K562 (cell line): ENCODE data around the gene TTC33. TPM values are rescaled to one million over a fixed set of nuclear protein-coding genes. Genes with fewer than 3 reads are reported as not detected.

Source experiments
- ATAC-seq: fragments of 200-7000 bp; cut with Tn5 transposase; 3 replicates; pipeline ENCODE4 v1.9.1; 2020; ENCODE audit warnings: moderate library complexity
- BruUV-seq: library from RNA; stranded (reverse); fragments of 400-500 nt; replicated peaks from 2 replicates; lab custom pipeline; 2021; lab: Mats Ljungman, UMichigan
- CTCF ChIA-PET: fragments of 300-600 bp; formaldehyde crosslinking; extraction: SDS; loops from one replicate; lab custom pipeline; 2021; ENCODE audit warnings: low intra/inter-chr PET ratio; lab: Yijun Ruan, JAX
- POLR2A ChIA-PET: fragments of 300-600, 350-650 bp; sonication (Branson Sonifier 250); formaldehyde crosslinking; extraction: SDS; loops from one replicate; lab custom pipeline; 2021; ENCODE audit warnings: antibody characterized with exemption, inconsistent platforms; lab: Yijun Ruan, JAX
- DNase-seq, 4 experiments: peaks; one replicate each; pipeline versions ENCODE4 v3.0.0 to v3.0.0-alpha.2; 2011 to 2018; ENCODE audit warnings: low spot score in 3 of 4, mixed read lengths in 3 of 4; ENCODE audit errors: extremely low read depth in 1 of 4
- FAIRE-seq: peaks from 2 replicates; lab custom pipeline; 2011; peaks lifted over from hg19 to GRCh38; lab: Jason Lieb, UNC
- H2AFZ ChIP-seq: 2 replicates; pipeline ENCODE4 v1.6.0; 2011; ENCODE audit warnings: low read depth, low read length, control low read depth, inconsistent platforms
- H3K27ac ChIP-seq: fragments of 200-600 bp; 3 replicates; pipeline ENCODE4 v1.8.0; 2011; ENCODE audit warnings: low read depth, mild to moderate bottlenecking, control low read depth, inconsistent platforms, low read length, moderate library complexity, mixed read lengths; ENCODE audit errors: extremely low read depth
- H3K27me3 ChIP-seq, 2 experiments: fragments of 300-600 bp in 1 of 2; 2 replicates in 1 of 2; 3 replicates in 1 of 2; pipeline versions ENCODE4 v1.6.0 to v1.8.0; 2011; ENCODE audit warnings: inconsistent platforms in 2 of 2, low read length in 2 of 2, mild to moderate bottlenecking in 1 of 2, mixed read lengths in 1 of 2, moderate library complexity in 1 of 2; ENCODE audit not compliant: control insufficient read depth in 2 of 2, insufficient read depth in 2 of 2
- H3K36me3 ChIP-seq: fragments of 300-600 bp; 3 replicates; pipeline ENCODE4 v1.8.0; 2011; ENCODE audit warnings: mild to moderate bottlenecking, low read length, inconsistent platforms; ENCODE audit not compliant: control insufficient read depth, insufficient read depth
- H3K4me1 ChIP-seq, 2 experiments: fragments of 200-600 bp in 1 of 2; replicated peaks in 1 of 2; 2 replicates in 1 of 2; 3 replicates in 1 of 2; pipeline versions ENCODE4 v1.5.1 to v1.8.0; 2011; ENCODE audit warnings: inconsistent platforms in 2 of 2, low read length in 2 of 2, mild to moderate bottlenecking in 1 of 2, mixed read lengths in 1 of 2, moderate library complexity in 1 of 2; ENCODE audit not compliant: control insufficient read depth in 2 of 2, insufficient read depth in 2 of 2
- H3K4me2 ChIP-seq: 2 replicates; pipeline ENCODE4 v1.6.1; 2011; ENCODE audit warnings: low read length, control low read depth, inconsistent platforms, mixed read lengths; ENCODE audit not compliant: insufficient read depth
- H3K4me3 ChIP-seq: fragments of 200-600 bp; sonication (generic), shearing (Covaris generic); 2 replicates; pipeline ENCODE4 v1.5.1; 2016; ENCODE audit warnings: control low read depth, inconsistent platforms
- H3K79me2 ChIP-seq: fragments of 200-600 bp; 3 replicates; pipeline ENCODE4 v1.8.0; 2011; ENCODE audit warnings: low read length, inconsistent platforms; ENCODE audit not compliant: control insufficient read depth, insufficient read depth
- H3K9ac ChIP-seq, 2 experiments: 2 replicates each; pipeline versions ENCODE4 v1.6.0 to v1.6.1; 2011; ENCODE audit warnings: low read depth in 2 of 2, low read length in 2 of 2, control low read depth in 1 of 2, inconsistent platforms in 1 of 2, mild to moderate bottlenecking in 1 of 2, mixed read lengths in 1 of 2; ENCODE audit not compliant: insufficient read depth in 1 of 2
- H3K9me1 ChIP-seq: one replicate; pipeline ENCODE4 v1.6.0; 2011; ENCODE audit warnings: inconsistent platforms, mild to moderate bottlenecking, low read length, moderate library complexity; ENCODE audit not compliant: control insufficient read depth, insufficient read depth
- H3K9me3 ChIP-seq: replicated peaks from 2 replicates; pipeline ENCODE4 v1.5.1; 2011; ENCODE audit warnings: low read depth, low read length, inconsistent platforms; ENCODE audit not compliant: control insufficient read depth, insufficient read depth
- H4K20me1 ChIP-seq: replicated peaks from 2 replicates; pipeline ENCODE4 v1.6.1; 2011; ENCODE audit warnings: low read length, inconsistent platforms, mixed read lengths; ENCODE audit not compliant: control insufficient read depth, insufficient read depth
- FOXK2 ChIP-seq, 2 experiments: fragments of 450-650 bp; IDR thresholded peaks in 1 of 2; conservative IDR thresholded peaks in 1 of 2; 2 replicates each; pipeline ENCODE4 v1.6.1; 2016; ENCODE audit warnings: low read depth in 2 of 2, mild to moderate bottlenecking in 1 of 2
- GATAD2A ChIP-seq: fragments of 450-650 bp; IDR thresholded peaks from 2 replicates; pipeline ENCODE4 v1.6.1; 2017
- MCM2 ChIP-seq: fragments of 450-650 bp; IDR thresholded peaks from 2 replicates; pipeline ENCODE4 v1.6.1; 2017; ENCODE audit warnings: low read depth, mild to moderate bottlenecking
- MED1 ChIP-seq: sonication (generic); formaldehyde crosslinking; IDR thresholded peaks from 2 replicates; pipeline ENCODE4 v1.8.1; 2023; ENCODE audit warnings: missing genetic modification reagents, borderline replicate concordance
- NFE2L1 ChIP-seq: fragments of 450-650 bp; IDR thresholded peaks from 2 replicates; pipeline ENCODE4 v1.6.1; 2016; ENCODE audit warnings: missing genetic modification characterization, low read depth, mild to moderate bottlenecking, missing compliant biosample characterization, moderate library complexity, borderline replicate concordance
- NR3C1 ChIP-seq: sonication (generic); formaldehyde crosslinking; IDR thresholded peaks from 2 replicates; pipeline ENCODE4 v1.8.1; 2022; ENCODE audit warnings: missing genetic modification reagents
- POU5F1 ChIP-seq: fragments of 150-350 bp; IDR thresholded peaks from 2 replicates; pipeline ENCODE4 v1.6.1; 2014; ENCODE audit warnings: borderline replicate concordance, low read length, low read depth, mild to moderate bottlenecking; ENCODE audit not compliant: partially characterized antibody
- RBM15 ChIP-seq: fragments of 200-400 bp; formaldehyde crosslinking; IDR thresholded peaks from 2 replicates; pipeline ENCODE4 v1.6.1; 2018; ENCODE audit warnings: mild to moderate bottlenecking, low read length, moderate library complexity; ENCODE audit not compliant: insufficient read depth
- RBM22 ChIP-seq: fragments of 200-400 bp; formaldehyde crosslinking; IDR thresholded peaks from 2 replicates; pipeline ENCODE4 v1.6.1; 2018; ENCODE audit warnings: low read length, low read depth; ENCODE audit not compliant: poor library complexity, severe bottlenecking
- SAFB2 ChIP-seq: fragments of 200-400 bp; formaldehyde crosslinking; IDR thresholded peaks from 2 replicates; pipeline ENCODE4 v1.6.1; 2018; ENCODE audit warnings: borderline replicate concordance, low read length, low read depth, moderate library complexity; ENCODE audit not compliant: severe bottlenecking
- SETDB1 ChIP-seq: IDR thresholded peaks from one replicate; pipeline ENCODE4 v1.6.1; 2012; ENCODE audit warnings: low read length, control low read depth, inconsistent platforms
- SIRT6 ChIP-seq: IDR thresholded peaks from one replicate; pipeline ENCODE4 v1.6.1; 2012; ENCODE audit warnings: low read depth, mild to moderate bottlenecking, control low read depth, inconsistent platforms, low read length, moderate library complexity
- XRCC5 ChIP-seq: fragments of 200-400 bp; formaldehyde crosslinking; IDR thresholded peaks from 2 replicates; pipeline ENCODE4 v1.6.1; 2017; ENCODE audit warnings: low read depth, mild to moderate bottlenecking, low read length
- ZBED1 ChIP-seq: IDR thresholded peaks from 2 replicates; pipeline ENCODE4 v1.6.1; 2014
- ZBTB1 ChIP-seq: sonication (generic); formaldehyde crosslinking; IDR thresholded peaks from 2 replicates; pipeline ENCODE4 v1.8.1; 2023; ENCODE audit warnings: missing genetic modification reagents, low read depth, mild to moderate bottlenecking, borderline replicate concordance
- ZBTB7A ChIP-seq: IDR thresholded peaks from 2 replicates; pipeline ENCODE4 v1.6.1; 2011; ENCODE audit warnings: low read depth, mild to moderate bottlenecking, low read length, moderate library complexity, borderline replicate concordance; ENCODE audit not compliant: control insufficient read depth
- ZNF175 ChIP-seq: fragments of 200-800 bp; sonication (Bioruptor generic); IDR thresholded peaks from 2 replicates; pipeline ENCODE4 v1.6.1; 2016; ENCODE audit warnings: low read depth, mild to moderate bottlenecking, missing genetic modification characterization, missing compliant biosample characterization
- ZNF586 ChIP-seq: fragments of 450-650 bp; formaldehyde crosslinking; conservative IDR thresholded peaks from 2 replicates; pipeline ENCODE4 v1.4.0; 2020; ENCODE audit warnings: mild to moderate bottlenecking, moderate library complexity
- WGBS: fragments of 100-300 bp; shearing (Covaris generic); methylation state at CpG from one replicate; pipeline ENCODE4 v1.1.6; 2016; ENCODE audit warnings: low coverage, mixed read lengths; ENCODE audit not compliant: insufficient coverage; ENCODE audit errors: missing lambda C conversion rate; 5-methylcytosine and 5-hydroxymethylcytosine counted together
- in situ Hi-C: fragments of 300-500 bp; cut with MboI; formaldehyde crosslinking; loops from 4 replicates; pipeline ENCODE4 v1.15.0; 2018; ENCODE audit warnings: inconsistent platforms, mixed read lengths
- intact Hi-C: fragments of 100-400 bp; cut with micrococcal nuclease; formaldehyde crosslinking; loops from 2 replicates; pipeline ENCODE4 v1.14.2; 2022
- polyA plus RNA-seq, 8 experiments: library from polyadenylated mRNA; depleted of rRNA in 4 of 8; stranded (reverse) in 5 of 8; unstranded in 3 of 8; fragments of >200 nt; fragmentation: Nextera tagmentation in 2 of 8; fragmentation: Illumina TruSeq in 1 of 8; extraction: Ambion mirVana in 2 of 8; extraction: Trizol in 1 of 8; gene quantifications; 2 replicates each; pipeline versions ENCODE4 v1.2.1 to v1.2.3, GENCODE V29; 2011 to 2014; ENCODE audit warnings: inconsistent platforms in 1 of 8, missing spikeins in 1 of 8
- total RNA-seq, 7 experiments: library from RNA; depleted of rRNA in 6 of 7; stranded (reverse); fragments of >200 nt in 6 of 7; fragmentation: Illumina TruSeq in 2 of 7; extraction: Trizol in 2 of 7; gene quantifications; 2 replicates each; pipeline versions ENCODE4 v1.2.1 to v1.2.3, GENCODE V29; 2011 to 2021; ENCODE audit warnings: low replicate concordance in 1 of 7
- TF ChIP-seq, protein P1 (sequence below): sonication (generic); formaldehyde crosslinking; IDR thresholded peaks from 2 replicates; pipeline ENCODE4 v1.8.1; 2023; ENCODE audit warnings: mild to moderate bottlenecking, missing genetic modification reagents
- TF ChIP-seq, protein P2 (sequence below): fragments of 450-650 bp; formaldehyde crosslinking; IDR thresholded peaks from 2 replicates; pipeline ENCODE4 v1.4.0; 2022; ENCODE audit warnings: missing genetic modification characterization

TTC33 gene
- total and polyA plus RNA-seq, 9 of the 15 experiments (the other 6 are each of a cell fraction or from before 2014, with no cell fraction given), result 11.5 to 24.9 (median 21.1) TPM

DNA sequence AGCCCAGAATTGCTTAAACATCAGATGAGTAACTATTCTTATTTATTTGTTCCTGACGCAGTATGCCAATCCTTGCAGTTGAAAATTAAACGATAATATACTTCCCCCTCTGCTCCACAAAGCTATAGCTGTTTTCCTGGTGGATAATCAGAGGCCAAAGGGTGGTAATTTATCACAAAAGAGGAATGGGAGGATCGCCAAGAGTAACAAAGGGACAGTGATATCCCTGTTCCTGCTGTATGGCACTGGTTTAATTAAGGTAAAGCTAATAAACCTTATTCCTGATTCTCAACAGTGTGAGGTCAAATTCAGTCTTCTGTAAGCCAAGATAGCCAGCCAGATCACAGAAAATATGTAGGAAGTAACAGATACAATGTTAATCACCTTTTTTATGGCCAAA lies 109.5 kb downstream of the TTC33 start:
- in situ Hi-C loops, result no loop called here
- Histone ChIP-seq H3K27me3 (no peaks in the 10 kb centered on the region), H3K36me3 (no peaks in the 10 kb centered on the region), H3K9me1 (no peaks in the 10 kb centered on the region), H2AFZ (no peak overlapping the region), H3K9ac (no peak overlapping the region), H3K4me3 (no peak overlapping the region), H3K9me3 (no peaks in the 10 kb centered on the region), H3K79me2 (no peaks in the 10 kb centered on the region), H4K20me1 (no peaks in the 10 kb centered on the region), H3K4me1 (no peaks in the 10 kb centered on the region), H3K4me2 (no peak overlapping the region), H3K27ac (no peak overlapping the region)
- BruUV-seq, result no TSS peak
- ATAC-seq (no peak), DNase-seq (no peak), FAIRE-seq (no peak)
- ChIA-PET CTCF (no interaction called here), POLR2A (interaction anchor here (0.5 kb wide), 1 partner anchor 950 kb away, joined by 3 read pairs; no protein-coding TSS in a partner anchor)
- TF ChIP-seq ZBED1, result no peak
- TF ChIP-seq ZBTB7A, result no peak
- no peak for TF ChIP-seq NFE2L1 (tag)
- TF ChIP-seq, protein P1, sequence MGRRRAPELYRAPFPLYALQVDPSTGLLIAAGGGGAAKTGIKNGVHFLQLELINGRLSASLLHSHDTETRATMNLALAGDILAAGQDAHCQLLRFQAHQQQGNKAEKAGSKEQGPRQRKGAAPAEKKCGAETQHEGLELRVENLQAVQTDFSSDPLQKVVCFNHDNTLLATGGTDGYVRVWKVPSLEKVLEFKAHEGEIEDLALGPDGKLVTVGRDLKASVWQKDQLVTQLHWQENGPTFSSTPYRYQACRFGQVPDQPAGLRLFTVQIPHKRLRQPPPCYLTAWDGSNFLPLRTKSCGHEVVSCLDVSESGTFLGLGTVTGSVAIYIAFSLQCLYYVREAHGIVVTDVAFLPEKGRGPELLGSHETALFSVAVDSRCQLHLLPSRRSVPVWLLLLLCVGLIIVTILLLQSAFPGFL (CRISPR knock-in tag), result no peak
- no peak for TF ChIP-seq FOXK2 (conservative IDR thresholded peaks at IDR 0.05 in 1 of 2, IDR thresholded peaks at IDR 0.05 in 1 of 2; ENCODE audit: low read depth in 2 of 2)
- no peak for TF ChIP-seq MED1
- no peak for TF ChIP-seq SETDB1
- TF ChIP-seq ZNF586, result no peak
- TF ChIP-seq RBM22, result no peak
- no peak for TF ChIP-seq SAFB2
- TF ChIP-seq ZNF175 (CRISPR knock-in tag), result no peak
- TF ChIP-seq ZBTB1 (CRISPR knock-in tag), result no peak
- no peak for TF ChIP-seq MCM2
- TF ChIP-seq GATAD2A, result no peak
- TF ChIP-seq, protein P2, sequence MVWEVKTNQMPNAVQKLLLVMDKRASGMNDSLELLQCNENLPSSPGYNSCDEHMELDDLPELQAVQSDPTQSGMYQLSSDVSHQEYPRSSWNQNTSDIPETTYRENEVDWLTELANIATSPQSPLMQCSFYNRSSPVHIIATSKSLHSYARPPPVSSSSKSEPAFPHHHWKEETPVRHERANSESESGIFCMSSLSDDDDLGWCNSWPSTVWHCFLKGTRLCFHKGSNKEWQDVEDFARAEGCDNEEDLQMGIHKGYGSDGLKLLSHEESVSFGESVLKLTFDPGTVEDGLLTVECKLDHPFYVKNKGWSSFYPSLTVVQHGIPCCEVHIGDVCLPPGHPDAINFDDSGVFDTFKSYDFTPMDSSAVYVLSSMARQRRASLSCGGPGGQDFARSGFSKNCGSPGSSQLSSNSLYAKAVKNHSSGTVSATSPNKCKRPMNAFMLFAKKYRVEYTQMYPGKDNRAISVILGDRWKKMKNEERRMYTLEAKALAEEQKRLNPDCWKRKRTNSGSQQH (CRISPR knock-in tag), result no peak
- TF ChIP-seq POU5F1, result no peak
- TF ChIP-seq SIRT6, result no peak
- TF ChIP-seq NR3C1, result no peak
- TF ChIP-seq RBM15, result no peak
- no peak for TF ChIP-seq XRCC5
- 0% methylated on average over 3 of the region's 3 CpGs for WGBS
- intact Hi-C loops, result no loop called here
